HepG2 (cell line): ENCODE measurements around the gene JPH4. TPM values are rescaled to one million over a fixed set of nuclear protein-coding genes. Genes with fewer than 3 reads are reported as not detected.

Experiments
- FLYWCH1 ChIP-seq: sonication (generic); formaldehyde crosslinking; IDR thresholded peaks from 2 replicates; pipeline ENCODE4 v1.8.1; 2023; ENCODE audit warnings: mild to moderate bottlenecking, missing genetic modification reagents
- GPN1 ChIP-seq: sonication (generic); formaldehyde crosslinking; IDR thresholded peaks from 2 replicates; pipeline ENCODE4 v1.5.1; 2020; ENCODE audit warnings: missing genetic modification reagents, borderline replicate concordance
- HNRNPUL1 ChIP-seq: fragments of 200-400 bp; formaldehyde crosslinking; IDR thresholded peaks from 2 replicates; pipeline ENCODE4 v1.6.1; 2017; ENCODE audit warnings: low read depth, mild to moderate bottlenecking, low read length, moderate library complexity
- KLF13 ChIP-seq: sonication (generic); formaldehyde crosslinking; IDR thresholded peaks from 2 replicates; pipeline ENCODE4 v1.4.0; 2020; ENCODE audit warnings: mild to moderate bottlenecking, missing genetic modification reagents
- NR2C2 ChIP-seq: sonication (generic); formaldehyde crosslinking; IDR thresholded peaks from 2 replicates; pipeline ENCODE4 v1.4.0; 2020; ENCODE audit warnings: missing genetic modification reagents, mild to moderate bottlenecking, moderate library complexity, borderline replicate concordance
- PRDM10 ChIP-seq: sonication (generic); formaldehyde crosslinking; IDR thresholded peaks from 2 replicates; pipeline ENCODE4 v1.4.0; 2020; ENCODE audit warnings: low read depth, missing genetic modification reagents
- RAD51 ChIP-seq: fragments of 450-650 bp; IDR thresholded peaks from 2 replicates; pipeline ENCODE4 v1.6.1; 2016; ENCODE audit warnings: borderline replicate concordance
- REL ChIP-seq: sonication (generic); formaldehyde crosslinking; conservative IDR thresholded peaks from 2 replicates; pipeline ENCODE4 v1.8.0; 2022; ENCODE audit warnings: mild to moderate bottlenecking, missing genetic modification reagents, moderate library complexity
- REST ChIP-seq, 2 experiments: IDR thresholded peaks; 2 replicates each; pipeline ENCODE4 v1.6.1; 2011 to 2012; ENCODE audit warnings: low read length in 2 of 2, borderline replicate concordance in 1 of 2, low read depth in 1 of 2, mild to moderate bottlenecking in 1 of 2, moderate library complexity in 1 of 2
- SIN3A ChIP-seq: IDR thresholded peaks from 2 replicates; pipeline ENCODE4 v1.6.1; 2011; ENCODE audit warnings: low read depth, mild to moderate bottlenecking, control low read depth, low read length, borderline replicate concordance
- ZNF224 ChIP-seq: sonication (generic); formaldehyde crosslinking; IDR thresholded peaks from 2 replicates; pipeline ENCODE4 v1.5.0; 2020; ENCODE audit warnings: mild to moderate bottlenecking, missing genetic modification reagents
- ZNF574 ChIP-seq: sonication (generic); formaldehyde crosslinking; IDR thresholded peaks from 2 replicates; pipeline ENCODE4 v1.4.0; 2020; ENCODE audit warnings: missing genetic modification reagents
- ZNF747 ChIP-seq: sonication (generic); formaldehyde crosslinking; IDR thresholded peaks from 2 replicates; pipeline ENCODE4 v1.8.1; 2023; ENCODE audit warnings: missing genetic modification reagents, mild to moderate bottlenecking, borderline replicate concordance
- ZNF816 ChIP-seq: sonication (generic); formaldehyde crosslinking; IDR thresholded peaks from 2 replicates; pipeline ENCODE4 v1.8.0; 2022; ENCODE audit warnings: missing genetic modification reagents, mild to moderate bottlenecking, borderline replicate concordance
- ZUFSP ChIP-seq: sonication (generic); formaldehyde crosslinking; IDR thresholded peaks from 2 replicates; pipeline ENCODE4 v1.9.0; 2021; ENCODE audit warnings: missing genetic modification reagents, mild to moderate bottlenecking, borderline replicate concordance
- polyA plus RNA-seq, 8 experiments: library from polyadenylated mRNA; depleted of rRNA in 3 of 8; stranded (reverse) in 7 of 8; unstranded in 1 of 8; fragments of >200 nt; fragmentation: Illumina TruSeq in 4 of 8; extraction: Trizol in 4 of 8; gene quantifications; 2 replicates each; pipeline versions ENCODE4 v1.2.1 to v1.2.3, GENCODE V29; 2011 to 2016; ENCODE audit warnings: low read depth in 4 of 8, missing spikeins in 1 of 8, mixed read lengths in 1 of 8; ENCODE audit not compliant: insufficient read depth in 1 of 8
- total RNA-seq, 5 experiments: library from RNA; depleted of rRNA; stranded (reverse); fragments of >200 nt; fragmentation: Illumina TruSeq; extraction: Trizol; gene quantifications; 2 replicates each; pipeline ENCODE4 v1.2.3, GENCODE V29; 2016; ENCODE audit warnings: low read depth in 1 of 5

Gene JPH4
- total and polyA plus RNA-seq, 2 of the 13 experiments (the other 11 are each of a cell fraction or from before 2014, with no cell fraction given): 0.08 to 0.22 TPM

GRCh38 chr14:23561873-23562821 lies 16.4 kb downstream of the JPH4 start (continued):
- TF ChIP-seq ZNF574 (peak; percentile 6; the same call in 1 of the 2 replicates), FLYWCH1 (CRISPR knock-in tag) (no peak), ZNF816 (CRISPR knock-in tag) (no peak), ZUFSP (no peak), KLF13 (CRISPR knock-in tag) (peak; percentile 78; the same call in 1 of the 2 replicates), ZNF747 (CRISPR knock-in tag) (no peak), HNRNPUL1 (no peak), GPN1 (CRISPR knock-in tag) (no peak), REL (CRISPR knock-in tag) (0 out of 2 replicates have a peak, but pooled peaks have one; percentile 2), REST (IDR thresholded peaks at IDR 0.05; ENCODE audit: borderline replicate concordance in 1 of 2, low read depth in 1 of 2, low read length in 2 of 2) (no peak), PRDM10 (CRISPR knock-in tag) (no peak), NR2C2 (CRISPR knock-in tag) (no peak), RAD51 (no peak), SIN3A (no peak), ZNF224 (CRISPR knock-in tag) (no peak)
